IPS-NIHi11 (cell line): ENCODE measurements around the gene FOXK2.
A peak's percentile ranks its signal among the peaks of the same experiment; 100 is the strongest.

Experiments used
- DNase-seq: peaks from one replicate; pipeline ENCODE4 v3.0.0; 2012; ENCODE audit warnings: mixed read lengths, low spot score

FOXK2 gene

DNA sequence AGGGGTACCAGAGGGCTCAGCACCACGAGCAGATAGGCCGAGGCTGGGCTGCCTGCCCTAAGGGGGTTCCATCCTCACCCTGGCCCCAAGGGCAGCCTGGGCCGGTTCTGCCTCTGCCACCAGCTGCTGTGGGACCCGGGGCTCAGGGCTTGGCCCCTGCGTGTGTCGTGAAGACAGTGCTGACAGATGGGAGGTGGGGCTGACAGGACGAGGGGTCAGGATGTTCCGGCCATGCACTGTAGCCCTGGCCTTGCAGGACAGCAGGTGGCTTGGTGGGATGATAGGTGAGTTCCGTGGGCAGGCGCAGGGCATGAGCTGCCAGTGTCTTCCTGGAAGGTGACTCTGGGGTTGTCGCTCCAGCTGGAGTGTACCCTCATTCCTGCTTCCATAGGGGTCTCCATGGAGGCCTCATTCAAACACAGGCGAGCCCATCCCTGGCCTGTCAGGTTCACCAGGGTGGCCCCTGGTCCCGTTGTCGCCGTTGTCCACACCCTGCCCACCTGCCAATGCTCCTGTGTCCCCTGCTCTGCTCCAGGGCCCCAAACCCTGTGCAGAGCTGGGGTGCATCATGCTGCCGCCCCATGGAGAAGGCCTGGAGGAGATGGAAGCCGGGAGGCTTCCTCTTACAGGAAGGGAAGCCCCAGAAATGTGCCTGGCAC is 71.5 kb downstream of the FOXK2 start:
- no peak for DNase-seq

DNA sequence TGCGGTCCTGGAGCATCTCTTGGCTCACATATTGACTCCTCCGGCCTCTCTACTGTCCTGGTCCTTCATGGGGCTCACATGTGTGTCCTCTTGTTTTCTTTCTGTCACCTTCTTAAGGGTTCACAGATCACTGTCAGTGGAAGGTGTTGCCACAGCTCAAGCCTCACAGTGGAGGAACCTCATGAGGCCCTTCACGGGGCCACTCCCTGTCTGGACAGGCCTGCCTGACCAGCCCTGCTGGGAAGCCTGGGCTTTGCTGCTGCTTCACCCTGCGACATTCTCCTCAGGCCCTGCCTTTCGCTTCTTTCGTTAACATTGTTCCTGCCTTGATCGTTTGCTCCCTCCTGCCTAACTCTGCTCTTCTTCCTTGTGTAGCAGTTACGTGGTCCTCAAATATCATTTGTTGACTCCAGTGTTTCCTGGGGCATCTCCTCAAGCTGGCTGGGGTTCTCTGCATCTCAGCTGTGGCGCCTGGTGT is 72.8 kb downstream of the FOXK2 start:
- no peak for DNase-seq

DNA sequence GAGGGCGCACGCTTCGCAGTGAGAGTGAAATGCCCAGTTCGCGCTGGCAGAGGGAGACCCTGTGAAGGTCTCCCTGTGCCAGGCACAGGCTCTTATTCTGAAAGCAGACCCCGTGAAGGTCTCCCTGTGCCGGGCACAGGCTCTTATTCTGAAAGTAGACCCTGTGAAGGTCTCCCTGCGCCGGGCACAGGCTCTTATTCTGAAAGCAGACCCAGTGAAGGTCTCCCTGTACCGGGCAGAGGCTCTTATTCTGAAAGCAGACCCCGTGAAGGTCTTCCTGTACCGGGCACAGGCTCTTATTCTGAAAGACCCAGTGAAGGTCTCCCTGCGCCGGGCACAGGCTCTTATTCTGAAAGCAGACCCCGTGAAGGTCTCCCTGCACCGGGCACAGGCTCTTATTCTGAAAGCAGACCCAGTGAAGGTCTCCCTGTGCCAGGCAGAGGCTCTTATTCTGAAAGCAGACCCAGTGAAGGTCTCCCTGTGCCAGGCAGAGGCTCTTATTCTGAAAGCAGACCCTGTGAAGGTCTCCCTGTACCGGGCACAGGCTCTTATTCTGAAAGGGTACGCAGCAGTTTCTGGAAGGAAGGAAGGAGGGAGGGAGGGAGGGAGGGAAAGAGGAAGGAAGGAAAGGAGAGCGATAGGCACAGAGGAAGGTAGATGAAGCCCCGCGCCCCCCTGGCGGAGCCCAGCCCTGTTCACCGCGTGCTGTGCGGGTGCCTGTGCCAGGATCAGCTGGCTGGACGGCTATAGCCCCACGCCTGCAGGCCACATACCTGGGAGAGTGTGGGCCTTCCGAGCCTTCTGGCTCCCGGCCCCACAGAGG is 73.4 kb downstream of the FOXK2 start:
- DNase-seq: peak; percentile 62

DNA sequence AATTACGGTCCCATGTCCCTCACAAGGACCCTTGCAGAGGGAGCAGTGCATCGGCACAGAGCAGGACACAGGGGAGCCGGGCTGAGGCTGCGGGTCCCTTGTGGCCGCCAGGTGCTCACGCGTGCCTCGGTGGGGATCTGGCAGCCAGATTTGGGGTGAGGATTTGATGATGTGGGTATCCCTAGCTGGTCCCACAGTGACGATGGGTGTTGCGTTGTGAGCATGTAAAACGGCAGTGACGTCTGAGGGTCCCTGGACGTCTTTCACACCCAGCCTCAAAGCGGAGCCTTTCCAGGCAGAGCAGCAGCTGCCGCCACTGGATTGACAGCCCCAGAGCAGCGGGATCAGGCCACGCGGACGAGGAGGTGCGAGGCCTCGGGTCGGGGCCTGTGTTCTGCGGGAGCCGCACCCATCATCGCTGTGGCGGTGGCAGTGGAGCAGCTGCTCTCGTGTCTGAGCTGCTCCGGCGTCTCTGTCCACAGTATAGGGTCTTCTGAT is 74.1 kb downstream of the FOXK2 start:
- no peak for DNase-seq

DNA sequence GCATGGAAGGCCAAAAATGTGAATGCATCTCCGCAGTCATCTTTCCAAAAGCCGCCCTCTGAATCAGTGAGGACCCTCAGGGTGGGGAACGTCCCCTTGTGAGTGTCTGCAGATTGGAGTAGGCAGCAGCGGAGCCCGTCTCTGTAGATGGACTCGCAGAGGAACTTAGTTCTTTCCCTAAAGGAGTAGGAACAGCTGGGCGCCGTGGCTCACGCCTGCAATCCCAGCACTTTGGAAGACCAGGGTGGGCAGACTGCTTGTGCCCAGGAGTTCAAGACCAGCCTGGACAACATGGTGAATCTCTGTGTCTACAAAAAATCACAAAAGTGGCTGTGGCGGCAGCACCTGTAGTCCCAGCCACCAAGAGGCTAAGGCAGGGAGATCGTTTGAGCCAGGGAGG is 75.0 kb downstream of the FOXK2 start:
- DNase-seq: no peak

DNA sequence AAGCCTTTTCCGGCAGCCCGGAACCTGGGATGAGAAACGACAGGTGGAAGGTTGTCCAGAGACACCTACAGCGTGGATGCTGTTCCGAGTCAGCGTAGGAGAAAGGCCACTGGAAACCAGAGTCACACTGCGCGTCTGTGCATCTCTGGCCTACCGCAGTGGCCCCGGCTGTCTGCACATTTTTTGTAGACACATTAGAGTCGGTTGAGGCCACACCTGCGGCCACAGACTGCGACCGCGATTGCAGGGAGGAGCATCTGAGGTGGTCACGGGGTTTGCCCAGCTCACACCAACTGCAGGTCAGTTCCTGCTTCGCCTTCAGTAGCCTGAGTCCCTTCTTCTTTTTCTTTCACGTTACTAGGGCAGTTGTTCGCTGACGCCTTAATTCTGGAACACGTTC is 76.4 kb downstream of the FOXK2 start:
- no peak for DNase-seq

DNA sequence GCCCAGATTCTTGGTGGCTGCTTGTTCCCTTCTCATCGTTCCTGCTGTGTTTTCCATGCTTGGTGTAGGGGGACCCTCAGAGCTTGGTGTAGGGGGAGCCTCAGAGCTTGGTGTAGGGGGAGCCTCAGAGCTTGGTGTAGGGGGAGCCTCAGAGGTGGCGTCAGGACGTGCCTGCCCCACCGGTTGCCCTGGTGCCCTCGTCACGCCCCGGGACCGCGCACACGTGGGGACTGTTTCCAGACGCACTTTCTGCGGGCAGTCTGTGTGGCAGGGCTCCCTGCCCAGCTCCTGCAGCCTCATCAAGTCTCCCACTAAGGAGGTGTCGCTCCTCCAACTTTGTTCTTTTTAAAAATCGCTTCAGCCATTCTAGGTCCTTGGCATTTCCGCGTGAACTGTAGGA is 76.8 kb downstream of the FOXK2 start:
- DNase-seq: no peak

DNA sequence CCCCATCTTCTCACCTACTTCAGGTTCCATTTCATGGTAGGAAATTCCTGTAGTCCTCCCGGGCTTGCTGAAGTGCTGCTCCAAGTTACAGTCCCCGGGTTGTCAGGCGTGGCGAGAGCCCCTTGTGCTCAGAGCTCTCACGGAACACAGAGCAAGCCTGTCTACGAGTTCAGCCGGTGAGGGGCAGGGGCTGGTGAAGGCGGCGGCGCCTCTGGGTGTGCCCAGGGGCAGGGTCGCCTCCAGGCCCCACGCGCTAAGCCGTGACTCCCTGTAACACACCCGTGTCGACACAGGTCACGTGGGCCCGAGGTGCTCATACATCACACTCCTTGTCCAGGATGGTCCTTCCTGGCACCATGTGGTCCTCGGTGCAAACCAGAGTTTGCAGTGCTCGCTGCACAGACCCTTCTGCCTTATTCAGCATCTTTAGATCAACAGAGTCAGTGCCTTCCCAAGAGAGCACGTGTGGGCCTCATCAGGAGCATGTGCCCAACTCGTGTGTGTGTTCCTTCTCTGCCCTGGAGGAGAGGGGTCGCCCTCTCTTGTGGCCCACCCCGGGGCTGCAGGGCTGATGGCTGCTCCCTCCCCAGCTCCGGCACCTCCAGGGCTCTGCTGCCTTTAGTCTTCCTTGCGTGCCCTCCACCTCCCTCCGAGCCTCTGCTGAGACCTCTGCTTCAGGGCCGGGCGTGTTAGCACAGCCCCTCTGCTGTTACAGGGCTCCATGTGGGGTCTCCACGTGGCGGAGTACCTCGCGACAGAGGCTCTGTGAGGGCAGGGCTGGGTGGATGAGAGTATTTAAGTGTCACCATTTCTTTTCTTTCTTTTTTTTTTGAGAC is 77.5 kb downstream of the FOXK2 start:
- no peak for DNase-seq

DNA sequence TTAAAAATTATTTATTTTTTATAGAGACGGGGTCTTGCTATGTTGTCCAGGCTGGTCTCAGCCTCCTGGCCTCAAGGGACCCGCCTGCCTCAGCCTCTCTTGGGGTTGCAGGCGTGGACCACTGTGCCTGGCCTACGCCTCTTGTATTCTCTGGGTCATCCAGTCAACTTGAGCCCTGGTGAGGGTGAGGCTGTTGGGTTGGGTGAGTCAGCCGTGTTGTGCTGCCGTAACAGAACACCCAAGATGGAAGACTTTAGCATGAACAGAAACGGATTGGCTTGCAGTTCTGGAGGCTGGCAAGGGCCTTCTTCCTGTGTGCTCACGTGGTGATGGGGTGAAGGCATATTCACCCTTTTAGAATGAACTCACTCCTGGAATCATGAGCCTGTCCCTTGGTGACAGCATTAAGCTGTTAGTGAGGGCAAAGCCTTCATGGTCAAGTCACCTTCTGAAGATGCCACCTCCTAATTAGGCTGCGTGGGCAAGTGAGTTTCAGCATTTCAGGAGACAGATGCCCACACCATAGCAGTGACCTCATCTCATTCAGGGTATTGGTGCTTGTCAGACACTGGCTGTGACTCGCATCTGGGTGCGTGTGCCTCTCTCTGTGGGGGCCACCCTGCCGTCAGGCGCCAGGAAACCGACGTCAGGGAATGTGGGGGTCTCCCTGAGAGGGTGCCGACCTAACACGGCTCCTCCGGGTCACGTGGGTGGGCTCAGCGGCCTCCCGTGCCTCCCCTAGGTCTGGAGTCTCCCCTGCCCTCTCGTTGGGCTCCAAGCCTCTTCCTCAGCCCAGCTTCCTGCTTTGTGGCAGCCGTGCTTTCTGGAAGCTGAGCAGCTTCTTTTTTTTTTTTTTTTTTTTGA is 79.0 kb downstream of the FOXK2 start:
- DNase-seq: no peak

DNA sequence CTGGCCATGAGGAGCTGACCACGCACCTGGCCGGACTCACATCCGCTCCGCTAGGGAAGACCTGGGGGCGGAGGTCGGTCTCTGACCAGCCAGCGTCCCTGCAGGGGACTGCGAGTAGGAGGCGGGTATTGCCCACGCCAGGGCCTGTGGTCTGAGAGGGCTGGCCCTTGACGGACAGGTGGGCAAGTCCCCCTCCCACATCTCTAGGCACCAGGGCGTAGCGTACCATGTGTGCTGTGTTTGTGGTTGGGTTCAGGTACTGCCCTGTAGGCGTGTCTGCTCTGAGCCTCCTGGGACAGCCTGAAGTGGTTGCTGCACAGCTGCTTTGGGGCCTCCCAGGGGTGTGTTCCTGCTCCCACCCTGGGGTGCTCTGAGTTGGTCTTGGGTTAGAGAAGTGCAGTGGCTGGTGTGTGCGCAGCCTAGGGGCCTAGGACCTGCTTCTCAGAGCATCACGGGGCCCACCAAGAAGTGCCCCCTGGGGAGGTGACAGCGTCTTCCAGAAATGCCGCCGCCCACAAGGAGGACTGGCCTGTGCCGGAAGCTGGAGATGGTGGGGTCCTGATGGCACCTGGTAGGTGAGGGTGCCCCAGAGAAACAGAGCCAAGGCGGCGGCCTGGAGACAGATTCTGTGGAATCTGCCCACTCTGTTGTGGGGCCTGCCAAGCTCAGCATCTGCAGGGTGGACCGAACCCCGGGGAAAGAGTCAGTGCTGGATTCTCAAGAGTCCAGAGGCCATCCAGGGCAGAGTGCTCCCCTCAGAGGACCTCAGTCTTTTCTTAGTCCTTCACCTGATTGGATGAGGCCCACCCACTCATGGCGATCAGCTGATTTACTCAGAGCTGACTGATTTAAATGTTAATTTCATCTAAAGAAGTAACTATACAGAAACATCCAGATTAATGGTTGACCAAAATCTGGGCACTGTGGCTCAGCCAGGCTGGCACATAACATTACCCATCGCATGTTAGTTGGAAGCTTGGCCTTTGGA is 80.4 kb downstream of the FOXK2 start:
- peak; percentile 11 for DNase-seq

DNA sequence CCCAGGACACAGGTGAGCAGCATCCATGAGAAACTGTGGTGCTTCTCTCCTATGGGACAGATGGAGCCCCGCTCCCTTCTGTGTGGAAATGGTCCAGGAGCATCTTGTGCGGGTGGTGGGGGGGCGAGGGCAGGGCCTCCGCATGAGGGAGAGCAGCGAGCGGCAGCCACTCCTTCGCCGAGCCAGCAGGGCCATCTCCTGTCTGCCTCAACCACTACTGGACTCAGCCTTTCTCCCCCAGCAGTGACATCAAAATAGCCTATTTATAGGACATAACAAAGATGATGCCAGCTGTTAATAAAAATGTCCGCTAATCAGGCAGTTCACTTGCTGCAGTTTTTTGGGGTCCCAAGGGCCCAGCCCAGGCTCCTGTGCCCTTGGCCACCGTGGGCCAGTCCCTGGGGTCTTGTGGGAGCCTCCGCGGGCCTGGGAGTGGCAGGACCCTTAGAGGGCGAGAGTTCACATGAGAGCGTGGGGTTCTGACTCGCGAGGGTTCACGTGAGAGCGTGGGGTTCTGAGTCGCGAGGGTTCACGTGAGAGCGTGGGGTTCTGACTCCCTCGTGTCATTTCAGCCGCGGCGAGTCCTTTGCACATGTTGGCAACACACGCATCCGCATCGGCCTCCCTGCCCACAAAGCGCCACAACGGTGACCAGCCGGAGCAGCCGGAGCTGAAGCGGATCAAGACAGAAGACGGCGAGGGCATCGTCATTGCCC is 81.4 kb downstream of the FOXK2 start:
- DNase-seq: no peak

DNA sequence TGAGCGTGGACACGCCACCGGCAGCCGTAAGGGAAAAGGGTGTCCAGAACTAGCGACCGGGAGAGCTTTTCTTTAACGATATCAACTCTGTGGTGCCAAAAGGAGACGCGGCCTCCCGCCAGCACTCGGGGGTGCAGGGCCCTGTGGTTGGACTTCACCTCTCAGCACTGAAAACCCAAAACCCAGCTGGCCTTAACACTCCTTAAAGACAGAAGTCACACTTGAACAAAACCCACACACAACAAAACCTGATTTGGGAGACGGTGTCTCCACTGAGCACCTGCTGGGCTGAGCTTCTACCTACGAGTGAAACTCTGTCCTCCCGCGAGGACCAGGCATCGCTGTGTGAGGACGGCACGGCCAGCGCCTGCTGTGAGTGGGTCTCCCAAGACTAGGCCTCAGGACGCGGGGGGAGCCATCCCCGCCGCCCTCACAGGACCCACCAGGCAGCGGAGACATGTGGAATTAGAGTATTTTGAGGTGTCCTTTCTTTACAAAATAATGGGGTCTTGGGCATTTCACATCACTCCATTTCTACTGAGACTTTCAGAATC is 82.0 kb downstream of the FOXK2 start:
- no peak for DNase-seq

DNA sequence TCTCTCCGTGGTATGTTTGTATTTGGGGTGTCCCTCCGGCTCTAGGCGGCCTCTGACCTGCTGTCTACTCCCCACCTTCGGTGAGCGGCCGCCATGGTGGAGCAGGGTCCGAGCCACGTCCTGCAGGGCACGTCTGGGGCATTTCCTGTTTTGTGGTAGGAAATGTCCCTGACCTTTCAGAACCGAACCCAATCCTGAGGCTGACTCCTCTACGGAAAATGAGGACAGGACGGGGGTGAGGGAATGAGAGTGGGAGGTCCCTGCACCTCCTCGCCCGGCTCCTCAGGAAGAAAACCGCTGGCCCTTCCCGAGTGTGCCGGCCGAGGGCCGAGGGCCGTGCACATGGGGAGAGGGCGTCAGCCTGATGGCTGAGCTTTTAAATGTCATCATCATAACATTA is 83.0 kb downstream of the FOXK2 start:
- no peak for DNase-seq

DNA sequence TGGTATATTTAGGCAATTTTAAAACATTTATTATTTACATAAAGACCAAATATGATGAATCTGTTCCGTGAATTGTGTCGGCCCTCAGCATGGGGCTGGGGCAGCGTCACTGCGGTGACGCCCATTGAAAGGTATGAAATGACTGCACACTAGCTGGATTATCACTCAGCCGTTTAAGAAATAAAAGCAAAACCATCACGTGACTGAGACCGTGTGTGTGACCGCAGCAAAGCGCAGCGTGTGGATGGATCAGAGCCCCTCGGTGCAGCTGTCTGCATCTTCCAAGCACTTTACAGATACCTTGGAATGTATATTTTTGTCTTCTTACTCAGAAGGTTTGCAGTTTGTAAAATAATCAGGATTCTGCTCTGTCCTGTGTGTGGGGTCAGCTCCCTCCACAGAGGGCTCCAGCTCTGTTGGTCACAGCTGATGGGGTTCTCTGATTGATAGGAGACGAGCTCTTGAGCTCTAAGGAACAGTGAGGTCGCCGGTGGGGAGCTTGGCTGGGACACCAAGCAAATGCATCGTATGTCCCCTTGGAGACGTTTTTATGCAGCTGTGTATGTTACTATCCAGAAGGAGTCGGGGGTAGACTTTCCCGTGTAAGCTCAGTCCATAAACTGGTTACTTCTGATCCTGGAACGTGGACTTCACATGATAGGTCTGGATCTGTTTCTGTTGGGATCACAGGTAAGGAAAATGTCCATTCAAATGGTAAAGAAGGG is 83.6 kb downstream of the FOXK2 start:
- no peak for DNase-seq

DNA sequence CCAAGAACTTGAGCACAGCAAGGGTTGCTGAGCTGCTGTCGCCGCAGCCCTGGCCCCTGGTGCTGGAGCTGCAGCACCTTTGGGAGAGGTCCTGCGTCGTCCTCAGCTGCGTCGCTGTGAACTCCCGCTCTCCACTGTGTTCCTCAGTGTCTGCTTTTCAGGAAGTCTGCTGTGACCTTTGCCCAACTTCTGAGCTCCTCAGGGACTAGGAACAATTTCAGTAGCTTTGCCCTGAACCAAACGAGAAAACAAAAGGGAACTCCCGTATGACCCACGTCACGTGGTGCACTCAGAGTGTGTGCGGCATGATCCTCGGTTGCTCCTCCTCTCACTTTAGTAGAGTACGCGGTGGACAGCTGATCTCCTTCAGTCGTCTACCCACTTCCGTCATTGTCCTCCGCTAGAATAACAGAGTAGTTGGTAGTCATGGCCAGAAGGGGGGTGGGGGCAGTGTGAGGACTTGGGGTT is 84.5 kb downstream of the FOXK2 start:
- DNase-seq: no peak

DNA sequence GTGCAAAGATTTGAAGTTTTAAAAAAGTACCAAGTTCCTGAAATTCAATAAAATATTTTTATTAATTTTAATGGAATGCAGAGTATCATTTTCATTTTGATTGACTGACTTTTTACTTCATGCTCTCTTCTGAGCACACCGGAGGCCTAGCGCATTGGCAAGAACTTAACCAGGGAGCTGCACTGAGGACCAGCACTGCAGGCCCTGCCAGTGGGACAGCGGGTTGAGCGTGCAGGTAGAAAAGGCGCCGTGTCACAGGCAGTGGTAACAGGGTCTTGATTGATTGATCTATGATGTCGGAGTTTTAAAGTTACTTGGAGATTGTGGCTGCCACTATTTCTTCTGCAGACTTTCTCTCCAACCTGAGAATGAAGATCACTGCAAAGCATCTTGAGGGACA is 85.0 kb downstream of the FOXK2 start:
- DNase-seq: no peak

DNA sequence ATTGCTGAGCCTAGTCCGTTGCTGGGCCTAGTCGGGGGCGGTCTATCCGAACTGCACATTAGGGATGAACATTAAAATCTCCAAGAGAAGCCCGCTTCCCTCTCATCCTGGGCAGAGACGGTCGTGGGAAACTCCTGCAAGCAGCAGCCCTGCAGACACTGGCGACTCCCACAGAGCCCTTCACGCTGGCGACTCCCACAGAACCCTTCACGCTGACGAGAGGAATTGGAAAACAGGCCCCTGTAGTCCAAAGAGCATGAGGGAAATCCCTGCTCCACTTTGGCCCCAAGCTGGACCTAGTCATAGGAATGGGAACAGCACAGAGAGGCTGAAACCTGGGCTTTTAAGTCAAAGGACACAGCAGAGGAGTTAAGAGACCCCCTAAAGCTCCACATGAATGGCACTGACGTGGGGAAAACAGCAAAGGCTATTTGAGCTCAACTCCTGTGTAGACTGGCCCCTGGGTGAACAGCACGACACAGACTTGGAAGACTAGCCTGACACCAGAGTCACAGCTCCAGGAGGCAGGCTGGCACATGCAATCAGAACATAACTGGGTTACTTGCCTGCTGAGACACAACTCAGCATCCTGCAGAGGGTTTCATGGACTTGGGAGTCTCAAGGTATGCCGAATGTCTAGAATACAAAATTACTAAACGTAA is 86.5 kb downstream of the FOXK2 start:
- no peak for DNase-seq

DNA sequence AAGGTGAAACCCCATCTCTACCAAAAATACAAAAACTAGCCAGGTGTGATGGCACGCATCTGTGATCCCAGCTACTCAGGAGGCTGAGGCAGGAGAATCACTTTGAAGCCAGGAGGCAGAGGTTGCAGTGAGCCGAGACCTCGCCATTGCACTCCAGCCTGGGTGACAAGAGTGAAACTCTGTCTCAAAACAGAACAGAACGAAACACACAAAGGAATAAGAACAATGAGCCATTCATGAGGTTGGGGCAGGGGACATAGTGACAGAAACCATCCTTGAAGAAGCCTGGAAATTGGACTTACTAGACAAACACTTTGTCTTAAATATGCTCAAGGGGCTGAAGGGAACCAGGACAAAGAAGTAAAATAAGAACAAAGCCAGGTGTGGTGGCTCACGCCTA is 89.3 kb downstream of the FOXK2 start:
- DNase-seq: no peak
